Skeletal muscle cell (primary cell): ENCODE measurements around the gene C17orf75.

Experiments
- DNase-seq: peaks from one replicate; pipeline ENCODE4 v3.0.0-alpha.2; 2010; ENCODE audit warnings: low read depth
- H3K4me3 ChIP-seq: 2 replicates; pipeline ENCODE4 v1.5.1; 2011; ENCODE audit warnings: low read depth, mild to moderate bottlenecking, control low read depth, low read length, moderate library complexity

C17orf75 gene

GRCh38 chr17:32285306-32285705, 56.7 kb downstream of the C17orf75 start:
- no peak for DNase-seq
- no peak overlapping the region for H3K4me3 ChIP-seq

- DNase-seq = no peak
- H3K4me3 ChIP-seq = no peak overlapping the region
Measured at GRCh38 chr17:32283745-32284201, 58.2 kb downstream of the C17orf75 start.

- H3K4me3 ChIP-seq = no peak overlapping the region
- DNase-seq = no peak
Measured at GRCh38 chr17:32281011-32281451, 60.9 kb downstream of the C17orf75 start.

GRCh38 chr17:32279891-32280716, 61.9 kb downstream of the C17orf75 start:
- H3K4me3 ChIP-seq = no peak overlapping the region
- no peak for DNase-seq

- no peak overlapping the region for H3K4me3 ChIP-seq
- no peak for DNase-seq
Measured at GRCh38 chr17:32278815-32279214, 63.2 kb downstream of the C17orf75 start.
